SKM-1 treated with dmso at 0.1 percent for 144 hours (cell line): Measurements from ENCODE around the gene RNF168.
"Not testable (repeated sequence)": the region's sequence is repeated elsewhere in the genome, so short reads cannot be mapped to it uniquely, and the experiment has no call there.

Experiments
- DNase-seq: peaks from one replicate; lab custom pipeline; 2025; ENCODE audit not compliant: unreplicated experiment; lab: John Stamatoyannopoulos, UW

RNF168 gene, protein sequence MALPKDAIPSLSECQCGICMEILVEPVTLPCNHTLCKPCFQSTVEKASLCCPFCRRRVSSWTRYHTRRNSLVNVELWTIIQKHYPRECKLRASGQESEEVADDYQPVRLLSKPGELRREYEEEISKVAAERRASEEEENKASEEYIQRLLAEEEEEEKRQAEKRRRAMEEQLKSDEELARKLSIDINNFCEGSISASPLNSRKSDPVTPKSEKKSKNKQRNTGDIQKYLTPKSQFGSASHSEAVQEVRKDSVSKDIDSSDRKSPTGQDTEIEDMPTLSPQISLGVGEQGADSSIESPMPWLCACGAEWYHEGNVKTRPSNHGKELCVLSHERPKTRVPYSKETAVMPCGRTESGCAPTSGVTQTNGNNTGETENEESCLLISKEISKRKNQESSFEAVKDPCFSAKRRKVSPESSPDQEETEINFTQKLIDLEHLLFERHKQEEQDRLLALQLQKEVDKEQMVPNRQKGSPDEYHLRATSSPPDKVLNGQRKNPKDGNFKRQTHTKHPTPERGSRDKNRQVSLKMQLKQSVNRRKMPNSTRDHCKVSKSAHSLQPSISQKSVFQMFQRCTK

GRCh38 chr3:196503196-196504076 is at the start of gene RNF168:
TSS of gene RNF168 (minus strand) at chr3:196503768. CDS start at chr3:196503173, 595 bp downstream.
- DNase-seq: peak; percentile 95

GRCh38 chr3:196552253-196552652 is 48.7 kb upstream of the RNF168 start:
- no peak for DNase-seq

GRCh38 chr3:196550172-196550571 is 46.6 kb upstream of the RNF168 start:
- not testable (repeated sequence) for DNase-seq

DNA sequence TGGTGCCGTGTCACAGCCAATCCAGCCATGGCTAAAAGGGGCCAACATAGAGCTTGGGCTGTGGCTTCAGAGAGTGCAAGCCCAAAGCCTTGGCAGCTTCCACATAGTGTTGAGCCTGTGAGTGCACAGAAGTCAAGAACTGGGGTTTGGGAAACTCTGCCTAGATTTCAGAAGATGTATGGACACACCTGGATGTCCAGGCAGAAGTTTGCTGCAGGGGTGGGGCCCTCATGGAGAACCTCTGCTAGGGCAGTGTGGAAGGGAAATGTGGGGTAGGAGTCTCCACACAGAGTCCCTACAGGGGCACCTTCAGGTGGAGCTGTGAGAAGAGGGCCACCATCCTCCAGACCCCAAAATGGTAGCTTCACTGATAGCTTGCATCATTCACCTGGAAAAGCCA is 45.7 kb upstream of the RNF168 start:
- not testable (repeated sequence) for DNase-seq

- DNase-seq: no peak
These were observed 43.5 kb upstream of the RNF168 start for GRCh38 chr3:196547067-196547466.

DNA sequence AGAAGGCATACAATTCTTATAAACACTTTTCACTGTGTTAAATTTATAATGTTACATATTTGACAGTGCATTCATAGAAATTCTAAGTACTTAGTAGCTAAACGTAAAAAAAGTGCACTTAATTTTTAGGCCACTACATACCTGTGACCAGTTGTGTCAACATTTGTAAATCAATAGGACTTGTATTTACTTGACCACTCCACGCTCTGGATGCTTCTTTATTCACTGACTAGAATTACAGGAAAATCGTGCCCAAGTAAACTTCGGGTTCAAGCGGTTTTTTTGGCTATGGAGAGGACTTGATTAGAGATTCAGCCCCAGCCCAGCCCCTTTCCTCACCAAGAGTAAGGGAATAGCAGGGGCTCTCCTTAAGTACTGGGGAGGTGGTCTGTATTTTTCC is 43.0 kb upstream of the RNF168 start:
- no peak for DNase-seq

GRCh38 chr3:196544491-196544992 is 41.0 kb upstream of the RNF168 start:
- DNase-seq: no peak

- no peak for DNase-seq
These were observed 38.3 kb upstream of the RNF168 start for GRCh38 chr3:196541684-196542445.

DNA sequence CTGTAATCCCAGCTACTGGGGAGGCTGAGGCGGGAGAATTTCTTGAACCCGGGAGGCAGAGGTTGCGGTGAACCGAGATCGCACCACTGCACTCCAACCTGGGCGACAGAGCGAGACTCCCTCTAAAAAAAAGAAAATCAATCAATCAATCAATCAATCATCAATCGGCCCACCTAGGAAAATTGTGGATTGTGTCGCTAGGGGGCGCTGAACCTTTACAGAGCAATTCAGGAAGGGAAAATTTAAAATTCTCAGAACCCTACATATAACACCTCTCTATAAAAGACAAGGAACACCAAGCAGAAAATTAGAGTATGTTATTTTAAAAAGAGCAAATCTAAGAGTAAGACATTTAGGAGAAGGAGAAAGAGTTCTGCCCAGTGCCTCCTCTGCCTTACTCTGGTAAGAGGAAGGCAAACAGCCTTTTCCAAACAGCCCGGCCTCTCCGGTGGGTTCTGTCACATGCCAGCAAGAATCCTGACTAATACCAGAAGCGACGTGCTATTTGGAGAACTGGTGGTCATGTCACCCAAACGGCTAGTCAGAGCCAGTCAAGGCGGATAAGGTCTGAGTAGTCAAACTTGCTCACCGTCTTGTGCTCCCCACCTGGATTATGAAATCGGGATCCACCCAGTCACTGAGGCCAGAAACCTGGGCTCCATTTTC is 33.9 kb upstream of the RNF168 start:
- DNase-seq: peak; percentile 29

DNA sequence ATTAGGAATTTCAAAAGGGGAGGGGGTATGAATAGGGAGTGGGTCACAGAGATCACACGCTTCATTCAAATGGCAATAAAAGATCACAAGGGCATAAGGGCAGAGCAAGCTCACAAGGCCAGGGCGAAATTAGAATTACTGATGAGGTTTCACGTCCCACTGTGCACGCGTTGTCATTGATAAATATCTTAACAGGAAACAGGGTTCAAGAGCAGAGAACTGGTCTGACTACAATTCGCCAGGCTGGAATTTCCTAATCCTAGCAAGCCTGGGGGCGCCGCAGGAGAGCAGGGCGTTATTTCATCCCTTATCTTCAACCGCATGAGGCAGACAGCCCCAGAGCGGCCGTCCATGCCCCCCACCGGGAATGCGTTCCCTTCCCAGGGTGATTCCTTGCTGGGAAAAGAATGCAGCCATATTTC is 29.7 kb upstream of the RNF168 start:
- no peak for DNase-seq

DNA sequence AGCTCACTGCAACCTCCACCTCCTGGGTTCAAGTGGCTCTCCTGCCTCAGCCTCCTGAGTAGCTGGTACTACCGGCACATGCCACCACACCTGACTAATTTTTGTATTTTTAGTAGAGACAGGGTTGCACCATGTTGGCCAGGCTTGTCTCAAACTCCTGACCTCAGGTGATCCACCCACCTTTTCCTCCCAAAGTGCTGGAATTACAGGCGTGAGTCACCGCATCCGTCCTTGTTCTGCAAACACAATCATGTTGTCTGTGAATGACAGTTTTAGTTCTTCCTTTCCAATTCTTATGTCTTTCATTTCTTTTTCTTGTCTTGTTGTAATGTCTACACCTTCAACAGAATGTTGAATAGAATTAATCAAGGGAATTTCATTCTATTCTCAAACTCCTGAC is 27.9 kb upstream of the RNF168 start:
- DNase-seq: no peak

- peak; percentile 69 for DNase-seq
These were observed 25.2 kb upstream of the RNF168 start for GRCh38 chr3:196528639-196529233.

DNA sequence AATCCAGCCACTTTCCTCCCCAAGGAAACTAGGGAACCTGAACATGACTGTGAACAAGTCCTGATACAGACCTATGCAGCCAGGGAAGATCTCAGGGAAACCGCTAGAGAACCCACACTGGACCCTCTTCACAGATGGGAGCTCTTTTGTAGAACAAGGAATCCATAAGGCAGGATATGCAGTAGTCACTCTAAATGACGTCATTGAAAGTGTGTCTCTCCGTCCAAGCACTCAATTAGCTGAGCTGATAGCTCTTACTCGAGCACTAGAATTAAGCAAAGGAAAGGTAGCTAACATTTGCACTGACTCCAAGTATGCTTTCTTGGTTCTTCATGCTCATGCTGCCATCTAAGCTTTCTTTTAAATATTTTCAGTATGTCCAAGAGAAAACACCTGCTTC is 21.6 kb upstream of the RNF168 start:
- DNase-seq: no peak

GRCh38 chr3:196524527-196524926 is 21.0 kb upstream of the RNF168 start:
- DNase-seq: no peak

DNA sequence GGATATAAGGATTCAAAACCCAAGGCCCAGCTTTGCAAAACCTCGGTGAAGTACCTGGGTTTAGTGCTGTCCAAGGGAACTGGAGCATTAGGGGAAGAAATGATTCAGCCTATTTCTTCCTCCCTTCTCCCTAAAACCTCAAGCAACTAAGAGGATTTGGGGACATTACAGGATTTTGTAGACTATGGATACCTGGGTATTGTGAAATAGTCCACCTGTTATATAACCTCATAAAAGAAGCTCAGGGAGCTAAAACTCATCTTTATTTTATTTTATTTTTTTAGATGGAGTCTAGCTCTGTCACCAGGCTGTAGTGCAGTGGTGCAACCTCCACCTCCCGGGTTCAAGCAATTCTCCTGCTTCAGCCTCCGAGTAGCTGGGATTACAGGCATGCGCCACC is 20.3 kb upstream of the RNF168 start:
- no peak for DNase-seq

- DNase-seq: not testable (repeated sequence)
These were observed 17.7 kb upstream of the RNF168 start for GRCh38 chr3:196521291-196521690.

- no peak for DNase-seq
These were observed 16.1 kb upstream of the RNF168 start for GRCh38 chr3:196519718-196520082.

- DNase-seq: peak; percentile 61
These were observed 15.6 kb upstream of the RNF168 start for GRCh38 chr3:196518966-196519717.

- DNase-seq: no peak
These were observed 14.4 kb upstream of the RNF168 start for GRCh38 chr3:196517919-196518318.
